ENCODE measurements around the gene AGR2.

The AGR2 gene

GRCh38 chr7:16846601-16847165, 41.9 kb upstream of the AGR2 start:
- TF ChIP-seq CTCF (IDR thresholded peaks at IDR 0.05; ENCODE audit: low read length), result no peak
- TF ChIP-seq EZH2 (IDR thresholded peaks at IDR 0.05; ENCODE audit: borderline replicate concordance, low read length), result no peak
- no peaks in the 10 kb centered on the region for H4K20me1 ChIP-seq (ENCODE audit: insufficient read depth, low read length)
- no peaks in the 10 kb centered on the region for H3K79me2 ChIP-seq (ENCODE audit: insufficient read depth, low read length)
- no peak overlapping the region for H3K9ac ChIP-seq (ENCODE audit: low read length)
- no peaks in the 10 kb centered on the region for H3K27me3 ChIP-seq (ENCODE audit: insufficient read depth, low read length)
- H3K27ac ChIP-seq (ENCODE audit: low read depth, low read length, poor library complexity, severe bottlenecking), result no peak overlapping the region
- H3K36me3 ChIP-seq (ENCODE audit: insufficient read depth, low read length), result no peaks in the 10 kb centered on the region
- no peak overlapping the region for H3K4me3 ChIP-seq (ENCODE audit: low read depth, low read length, poor library complexity, severe bottlenecking)
- H3K4me1 ChIP-seq (ENCODE audit: insufficient read depth, low read length, severe bottlenecking), result peaks cover 20% of the 10 kb centered on the region
- no peak overlapping the region for H2AFZ ChIP-seq (ENCODE audit: low read length)
- no peak overlapping the region for H3K4me2 ChIP-seq (ENCODE audit: low read length)
- no peaks in the 10 kb centered on the region for H3F3A ChIP-seq (ENCODE audit: insufficient read depth, low read length)
- no peaks in the 10 kb centered on the region for H3K9me3 ChIP-seq (ENCODE audit: low read length)
- H3K9me2 ChIP-seq (ENCODE audit: low read depth, low read length), result no peaks in the 10 kb centered on the region

GRCh38 chr7:16845746-16846145, 40.9 kb upstream of the AGR2 start:
- no peak overlapping the region for H3K4me3 ChIP-seq (ENCODE audit: low read depth, low read length, poor library complexity, severe bottlenecking)
- no peaks in the 10 kb centered on the region for H3K9me2 ChIP-seq (ENCODE audit: low read depth, low read length)
- no peaks in the 10 kb centered on the region for H4K20me1 ChIP-seq (ENCODE audit: insufficient read depth, low read length)
- H3K79me2 ChIP-seq (ENCODE audit: insufficient read depth, low read length), result no peaks in the 10 kb centered on the region
- no peaks in the 10 kb centered on the region for H3K9me3 ChIP-seq (ENCODE audit: low read length)
- no peaks in the 10 kb centered on the region for H3K36me3 ChIP-seq (ENCODE audit: insufficient read depth, low read length)
- no peak overlapping the region for H3K27ac ChIP-seq (ENCODE audit: low read depth, low read length, poor library complexity, severe bottlenecking)
- H3K4me1 ChIP-seq (ENCODE audit: insufficient read depth, low read length, severe bottlenecking), result peaks cover 20% of the 10 kb centered on the region
- no peak overlapping the region for H2AFZ ChIP-seq (ENCODE audit: low read length)
- no peak for TF ChIP-seq CTCF (IDR thresholded peaks at IDR 0.05; ENCODE audit: low read length)
- TF ChIP-seq EZH2 (IDR thresholded peaks at IDR 0.05; ENCODE audit: borderline replicate concordance, low read length), result no peak
- H3K4me2 ChIP-seq (ENCODE audit: low read length), result no peak overlapping the region
- no peaks in the 10 kb centered on the region for H3K27me3 ChIP-seq (ENCODE audit: insufficient read depth, low read length)
- H3F3A ChIP-seq (ENCODE audit: insufficient read depth, low read length), result no peaks in the 10 kb centered on the region
- no peak overlapping the region for H3K9ac ChIP-seq (ENCODE audit: low read length)

DNA sequence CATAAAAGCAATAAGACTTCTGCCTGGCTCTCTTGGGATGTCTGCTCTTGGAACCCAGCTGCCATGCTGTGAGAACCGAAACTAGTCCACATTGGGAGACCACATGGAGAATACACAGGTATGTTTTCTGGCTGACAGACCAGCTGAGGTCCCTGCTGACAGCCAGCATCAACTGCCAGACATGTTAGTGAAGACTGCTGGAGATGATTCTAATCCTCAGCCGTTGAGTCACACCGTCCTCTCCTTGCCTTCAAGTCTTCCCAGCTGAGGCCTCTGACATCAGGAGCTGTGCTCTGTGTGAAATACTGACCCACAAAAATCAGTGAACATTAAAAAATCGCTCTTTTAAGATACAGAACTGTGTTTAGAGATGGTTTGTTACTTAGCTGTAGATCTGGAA, 36.9 kb upstream of the AGR2 start:
- H3F3A ChIP-seq (ENCODE audit: insufficient read depth, low read length), result no peaks in the 10 kb centered on the region
- H4K20me1 ChIP-seq (ENCODE audit: insufficient read depth, low read length), result no peaks in the 10 kb centered on the region
- H3K27me3 ChIP-seq (ENCODE audit: insufficient read depth, low read length), result no peaks in the 10 kb centered on the region
- 0 out of 2 replicates have a peak overlapping the region, but pooled peaks have one; percentile 22 for H2AFZ ChIP-seq (ENCODE audit: low read length)
- no peak overlapping the region for H3K9ac ChIP-seq (ENCODE audit: low read length)
- no peaks in the 10 kb centered on the region for H3K9me2 ChIP-seq (ENCODE audit: low read depth, low read length)
- no peaks in the 10 kb centered on the region for H3K9me3 ChIP-seq (ENCODE audit: low read length)
- H3K4me3 ChIP-seq (ENCODE audit: low read depth, low read length, poor library complexity, severe bottlenecking), result no peak overlapping the region
- TF ChIP-seq CTCF (IDR thresholded peaks at IDR 0.05; ENCODE audit: low read length) (no peak), EZH2 (IDR thresholded peaks at IDR 0.05; ENCODE audit: borderline replicate concordance, low read length) (no peak)
- no peaks in the 10 kb centered on the region for H3K79me2 ChIP-seq (ENCODE audit: insufficient read depth, low read length)
- no peaks in the 10 kb centered on the region for H3K36me3 ChIP-seq (ENCODE audit: insufficient read depth, low read length)
- peaks cover 49% of the 10 kb centered on the region for H3K4me1 ChIP-seq (ENCODE audit: insufficient read depth, low read length, severe bottlenecking)
- peak overlapping the region; percentile 9; the same call in 1 of the 2 replicates for H3K4me2 ChIP-seq (ENCODE audit: low read length)
- peak overlapping the region; percentile 8 for H3K27ac ChIP-seq (ENCODE audit: low read depth, low read length, poor library complexity, severe bottlenecking)
